ENCODE data around the gene EGFL7. TPM values are rescaled to one million over a fixed set of nuclear protein-coding genes. Genes with fewer than 3 reads are reported as not detected.

Gene EGFL7
- total and polyA plus RNA-seq, 4 donors, result 32.1 to 39.7 (median 36.5) TPM

- no peak overlapping the region for H3K9ac ChIP-seq (ENCODE audit: low read depth in 1 of 2, low read length in 2 of 2)
- H3K27me3 ChIP-seq (ENCODE audit: control insufficient read depth in 4 of 4, insufficient read depth in 4 of 4, low read length in 3 of 4), result no peaks in the 10 kb centered on the region
- H3K27ac ChIP-seq (ENCODE audit: low read depth in 1 of 2, low read length in 2 of 2), result peak overlapping the region; percentile 25 to 41
- H3K36me3 ChIP-seq (ENCODE audit: control insufficient read depth in 4 of 4, insufficient read depth in 3 of 4, low read depth in 1 of 4, low read length in 3 of 4), result no peaks in the 10 kb centered on the region
- H3K4me1 ChIP-seq (ENCODE audit: control insufficient read depth in 4 of 4, insufficient read depth in 4 of 4, low read length in 3 of 4), result peaks cover 3 to 13% (median 8%) of the 10 kb centered on the region in 4 donors
- no peak for DNase-seq (ENCODE audit: low spot score)
- no peaks in the 10 kb centered on the region for H3K9me3 ChIP-seq (ENCODE audit: control insufficient read depth in 4 of 4, low read length in 3 of 4)
- WGBS, result 2% methylated on average over 101 of the region's 109 CpGs
- TF ChIP-seq TAF1 (conservative IDR thresholded peaks at IDR 0.05) (no peak), SP1 (IDR thresholded peaks at IDR 0.05) (no peak), HNF4A (conservative IDR thresholded peaks at IDR 0.05) (no peak), YY1 (IDR thresholded peaks at IDR 0.05) (no peak), JUND (IDR thresholded peaks at IDR 0.05) (no peak), CTCF (IDR thresholded peaks at IDR 0.05; ENCODE audit: low read depth, low read length, missing input control) (no peak), EGR1 (IDR thresholded peaks at IDR 0.05; ENCODE audit: low read depth in 2 of 2) (no peak), FOXA2 (IDR thresholded peaks at IDR 0.05) (no peak), RAD21 (IDR thresholded peaks at IDR 0.05) (no peak), ATF3 (IDR thresholded peaks at IDR 0.05) (no peak), REST (IDR thresholded peaks at IDR 0.05) (no peak), FOXA1 (IDR thresholded peaks at IDR 0.05) (no peak)
- TF ChIP-seq, protein P1, sequence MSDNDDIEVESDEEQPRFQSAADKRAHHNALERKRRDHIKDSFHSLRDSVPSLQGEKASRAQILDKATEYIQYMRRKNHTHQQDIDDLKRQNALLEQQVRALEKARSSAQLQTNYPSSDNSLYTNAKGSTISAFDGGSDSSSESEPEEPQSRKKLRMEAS (IDR thresholded peaks at IDR 0.05), result no peak
- TF ChIP-seq, protein P2, sequence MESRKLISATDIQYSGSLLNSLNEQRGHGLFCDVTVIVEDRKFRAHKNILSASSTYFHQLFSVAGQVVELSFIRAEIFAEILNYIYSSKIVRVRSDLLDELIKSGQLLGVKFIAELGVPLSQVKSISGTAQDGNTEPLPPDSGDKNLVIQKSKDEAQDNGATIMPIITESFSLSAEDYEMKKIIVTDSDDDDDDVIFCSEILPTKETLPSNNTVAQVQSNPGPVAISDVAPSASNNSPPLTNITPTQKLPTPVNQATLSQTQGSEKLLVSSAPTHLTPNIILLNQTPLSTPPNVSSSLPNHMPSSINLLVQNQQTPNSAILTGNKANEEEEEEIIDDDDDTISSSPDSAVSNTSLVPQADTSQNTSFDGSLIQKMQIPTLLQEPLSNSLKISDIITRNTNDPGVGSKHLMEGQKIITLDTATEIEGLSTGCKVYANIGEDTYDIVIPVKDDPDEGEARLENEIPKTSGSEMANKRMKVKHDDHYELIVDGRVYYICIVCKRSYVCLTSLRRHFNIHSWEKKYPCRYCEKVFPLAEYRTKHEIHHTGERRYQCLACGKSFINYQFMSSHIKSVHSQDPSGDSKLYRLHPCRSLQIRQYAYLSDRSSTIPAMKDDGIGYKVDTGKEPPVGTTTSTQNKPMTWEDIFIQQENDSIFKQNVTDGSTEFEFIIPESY (IDR thresholded peaks at IDR 0.05), result no peak
- peak overlapping the region in 1 of 3 donors; percentile 66 for H3K4me3 ChIP-seq (ENCODE audit: low read depth in 1 of 3, low read length in 3 of 3)
These were observed 3.1 kb downstream of the EGFL7 start for GRCh38 chr9:136665704-136666371.
